ENCODE results near the gene ADO. TPM values are rescaled to one million over a fixed set of nuclear protein-coding genes. Genes with fewer than 3 reads are reported as not detected.
A peak's percentile ranks its signal among the peaks of the same experiment; 100 is the strongest.

ADO gene
- polyA plus RNA-seq, result 3.4 TPM

GRCh38 chr10:62804356-62805230 is at the start of gene ADO:
Gene ADO (plus strand): TSS chr10:62804720. CDS start chr10:62805060, 340 bp downstream.
- Mint-ChIP-seq H3K27me3 (no peaks in the 10 kb centered on the region), H3K4me3 (peak within 1 kb of the TSS; percentile 92 to 100 (median 98)), H3K9me3 (no peaks in the 10 kb centered on the region), H3K36me3 (peaks cover 3% of the 10 kb centered on the region), H3K27ac (peak within 1 kb of the TSS; percentile 95 to 100 (median 99)), H3K4me1 (peaks cover 23 to 40% (median 28%) of the 10 kb centered on the region in 3 donors)

GRCh38 chr10:62754963-62755362 is 49.6 kb upstream of the ADO start:
- no peaks in the 10 kb centered on the region for H3K36me3 Mint-ChIP-seq
- peaks cover 8 to 13% (median 9%) of the 10 kb centered on the region in 3 donors for H3K4me1 Mint-ChIP-seq
- peak overlapping the region in 1 of 4 donors; percentile 40 for H3K4me3 Mint-ChIP-seq
- peaks cover 0 to 2% (median 0%) of the 10 kb centered on the region in 3 donors for H3K9me3 Mint-ChIP-seq
- peaks cover 5% of the 10 kb centered on the region for H3K27me3 Mint-ChIP-seq
- H3K27ac Mint-ChIP-seq, result no peak overlapping the region

- Mint-ChIP-seq H3K9me3 (peaks cover 0 to 2% (median 0%) of the 10 kb centered on the region in 3 donors), H3K4me1 (peaks cover 8 to 13% (median 9%) of the 10 kb centered on the region in 3 donors), H3K27me3 (peaks cover 5% of the 10 kb centered on the region), H3K36me3 (no peaks in the 10 kb centered on the region), H3K27ac (peak overlapping the region in 1 of 3 donors; percentile 0), H3K4me3 (no peak overlapping the region)
These were observed 48.6 kb upstream of the ADO start for GRCh38 chr10:62755662-62756653.

GRCh38 chr10:62759599-62760175 is 44.8 kb upstream of the ADO start:
- no peak overlapping the region for H3K4me3 Mint-ChIP-seq
- peaks cover 0 to 2% (median 0%) of the 10 kb centered on the region in 3 donors for H3K9me3 Mint-ChIP-seq
- H3K36me3 Mint-ChIP-seq, result no peaks in the 10 kb centered on the region
- no peak overlapping the region for H3K27ac Mint-ChIP-seq
- peaks cover 8 to 13% (median 9%) of the 10 kb centered on the region in 3 donors for H3K4me1 Mint-ChIP-seq
- H3K27me3 Mint-ChIP-seq, result peaks cover 2% of the 10 kb centered on the region

GRCh38 chr10:62760401-62760800 is 44.1 kb upstream of the ADO start:
- Mint-ChIP-seq H3K4me1 (peaks cover 7 to 9% (median 8%) of the 10 kb centered on the region in 3 donors), H3K4me3 (no peak overlapping the region), H3K9me3 (peaks cover 0 to 2% (median 0%) of the 10 kb centered on the region in 3 donors), H3K27me3 (peaks cover 2% of the 10 kb centered on the region), H3K27ac (no peak overlapping the region), H3K36me3 (no peaks in the 10 kb centered on the region)

GRCh38 chr10:62761115-62761514 is 43.4 kb upstream of the ADO start:
- Mint-ChIP-seq H3K36me3 (no peaks in the 10 kb centered on the region), H3K9me3 (peaks cover 0 to 2% (median 0%) of the 10 kb centered on the region in 3 donors), H3K27ac (no peak overlapping the region), H3K4me3 (no peak overlapping the region), H3K4me1 (peaks cover 0 to 3% (median 2%) of the 10 kb centered on the region in 3 donors), H3K27me3 (no peaks in the 10 kb centered on the region)

GRCh38 chr10:62763155-62763554 is 41.4 kb upstream of the ADO start:
- Mint-ChIP-seq H3K36me3 (no peaks in the 10 kb centered on the region), H3K27ac (no peak overlapping the region)

GRCh38 chr10:62764011-62764410 is 40.5 kb upstream of the ADO start:
- no peaks in the 10 kb centered on the region for H3K4me1 Mint-ChIP-seq
- no peak overlapping the region for H3K4me3 Mint-ChIP-seq
- no peaks in the 10 kb centered on the region for H3K27me3 Mint-ChIP-seq
- no peaks in the 10 kb centered on the region for H3K36me3 Mint-ChIP-seq
- no peak overlapping the region for H3K27ac Mint-ChIP-seq
- H3K9me3 Mint-ChIP-seq, result no peaks in the 10 kb centered on the region

More at GRCh38 chr10:62763155-62763554, 41.4 kb upstream of the ADO start:
- H3K27me3 Mint-ChIP-seq, result no peaks in the 10 kb centered on the region
- H3K4me3 Mint-ChIP-seq, result no peak overlapping the region
- H3K4me1 Mint-ChIP-seq, result no peaks in the 10 kb centered on the region
- no peaks in the 10 kb centered on the region for H3K9me3 Mint-ChIP-seq

GRCh38 chr10:62765726-62766125 is 38.8 kb upstream of the ADO start:
- no peak overlapping the region for H3K4me3 Mint-ChIP-seq
- H3K36me3 Mint-ChIP-seq, result no peaks in the 10 kb centered on the region

GRCh38 chr10:62766386-62766785 is 38.1 kb upstream of the ADO start:
- no peak overlapping the region for H3K4me3 Mint-ChIP-seq

More at GRCh38 chr10:62765726-62766125, 38.8 kb upstream of the ADO start:
- Mint-ChIP-seq H3K27me3 (no peaks in the 10 kb centered on the region), H3K27ac (no peak overlapping the region), H3K9me3 (no peaks in the 10 kb centered on the region), H3K4me1 (no peaks in the 10 kb centered on the region)

GRCh38 chr10:62769574-62770242 is 34.8 kb upstream of the ADO start:
- Mint-ChIP-seq H3K4me3 (no peak overlapping the region), H3K9me3 (no peaks in the 10 kb centered on the region), H3K27ac (no peak overlapping the region), H3K4me1 (no peaks in the 10 kb centered on the region), H3K36me3 (no peaks in the 10 kb centered on the region), H3K27me3 (no peaks in the 10 kb centered on the region)

More at GRCh38 chr10:62766386-62766785, 38.1 kb upstream of the ADO start:
- Mint-ChIP-seq H3K4me1 (no peaks in the 10 kb centered on the region), H3K36me3 (no peaks in the 10 kb centered on the region), H3K27ac (no peak overlapping the region), H3K27me3 (no peaks in the 10 kb centered on the region), H3K9me3 (no peaks in the 10 kb centered on the region)

GRCh38 chr10:62772186-62772974 is 32.1 kb upstream of the ADO start:
- Mint-ChIP-seq H3K4me1 (peaks cover 0 to 6% (median 1%) of the 10 kb centered on the region in 3 donors), H3K27me3 (no peaks in the 10 kb centered on the region), H3K27ac (no peak overlapping the region), H3K36me3 (no peaks in the 10 kb centered on the region), H3K9me3 (no peaks in the 10 kb centered on the region), H3K4me3 (no peak overlapping the region)

- Mint-ChIP-seq H3K4me1 (peaks cover 14 to 27% (median 21%) of the 10 kb centered on the region in 3 donors), H3K9me3 (no peaks in the 10 kb centered on the region), H3K4me3 (no peak overlapping the region), H3K27ac (no peak overlapping the region), H3K27me3 (peaks cover 6% of the 10 kb centered on the region), H3K36me3 (no peaks in the 10 kb centered on the region)
These were observed 26.4 kb upstream of the ADO start for GRCh38 chr10:62778125-62778524.

All from IgD-negative memory B cell (primary cell).